Measurements from ENCODE around the gene FAM156A.
"Not testable (repeated sequence)": the region's sequence is repeated elsewhere in the genome, so short reads cannot be mapped to it uniquely, and the experiment has no call there.

Gene FAM156A

DNA sequence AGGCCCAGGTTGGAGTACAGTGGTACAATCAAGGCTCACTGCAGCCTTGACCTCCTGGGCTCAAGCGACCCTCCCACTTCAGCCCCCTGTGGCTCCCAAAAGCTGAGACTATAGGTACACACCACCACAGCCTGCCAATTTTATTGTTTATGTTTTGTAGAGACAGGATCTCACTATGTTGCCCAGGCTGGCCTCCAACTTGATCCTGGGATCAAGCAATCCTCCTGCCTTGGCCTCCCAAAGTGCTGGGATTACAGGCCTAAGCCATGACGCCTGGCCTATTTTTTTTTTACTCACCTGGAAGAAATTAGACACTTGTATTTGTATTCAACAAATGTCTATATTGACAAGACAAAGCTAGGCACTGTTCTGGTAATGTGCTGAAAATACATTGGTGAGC is 25.1 kb downstream of the FAM156A start:
- H3K4me3 ChIP-seq (ENCODE audit: low read depth, low read length), result no peak overlapping the region
- ChIA-PET CTCF (no interaction called here), POLR2A (no interaction called here)
- no peak for DNase-seq (ENCODE audit: low read depth, low spot score)
- TF ChIP-seq CTCF (IDR thresholded peaks at IDR 0.05; ENCODE audit: insufficient read depth, low read length, missing control alignments), result no peak

DNA sequence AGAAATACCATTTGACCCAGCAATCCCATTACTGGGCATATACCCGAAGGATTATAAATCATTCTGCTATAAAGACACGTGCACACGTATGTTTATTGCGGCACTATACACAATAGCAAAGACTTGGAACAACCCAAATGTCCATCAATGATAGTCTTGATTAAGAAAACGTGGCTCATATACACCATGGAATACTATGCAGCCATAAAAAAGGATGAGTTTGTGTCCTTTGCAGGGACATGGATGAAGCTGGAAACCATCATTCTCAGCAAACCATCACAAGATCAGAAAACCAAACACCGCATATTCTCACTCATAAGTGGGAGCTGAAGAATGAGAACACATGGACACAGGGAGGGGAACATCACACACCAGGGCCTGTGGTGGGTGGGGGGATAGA is 28.1 kb downstream of the FAM156A start:
- DNase-seq (ENCODE audit: low read depth, low spot score); H3K4me3 ChIP-seq (ENCODE audit: low read depth, low read length); POLR2A ChIA-PET: not testable (repeated sequence)
- CTCF ChIA-PET, result interaction anchor here (0.6 kb wide), 1 partner anchor 136 kb away, joined by 3 read pairs; no protein-coding TSS in a partner anchor

DNA sequence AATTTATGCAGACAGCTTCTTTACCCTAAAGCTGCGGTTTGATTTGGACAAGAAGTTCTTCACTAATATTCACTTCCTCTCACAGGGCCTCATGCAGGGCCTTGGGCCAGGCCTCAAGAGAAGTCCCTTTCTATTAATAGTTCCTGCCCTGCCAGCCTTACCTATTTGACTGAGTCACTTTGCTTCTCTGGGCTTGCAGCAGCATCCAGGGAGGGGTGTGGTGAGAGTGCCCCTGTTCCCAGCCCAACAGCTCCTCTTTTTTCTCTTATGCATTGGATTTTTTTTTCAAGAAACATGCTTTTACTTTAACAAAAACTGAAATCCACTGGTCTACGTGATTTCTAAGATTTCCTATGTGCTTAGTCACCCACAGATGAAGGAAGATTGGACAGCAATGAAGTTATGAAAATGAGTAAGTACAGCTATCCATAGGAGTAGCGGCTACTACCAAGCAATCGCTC is 34.5 kb downstream of the FAM156A start:
- TF ChIP-seq CTCF (IDR thresholded peaks at IDR 0.05; ENCODE audit: insufficient read depth, low read length, missing control alignments), result no peak
- CTCF ChIA-PET, result interaction anchor here (1.2 to 1.6 kb wide), 3 partner anchors 66 to 118 kb away, joined by 3 to 7 read pairs (median 4); no protein-coding TSS in a partner anchor
- POLR2A ChIA-PET, result no interaction called here
- no peak for DNase-seq (ENCODE audit: low read depth, low spot score)
- no peak overlapping the region for H3K4me3 ChIP-seq (ENCODE audit: low read depth, low read length)

GRCh38 chrX:52914704-52915103 is 43.6 kb downstream of the FAM156A start:
- CTCF ChIA-PET; DNase-seq (ENCODE audit: low read depth, low spot score); H3K4me3 ChIP-seq (ENCODE audit: low read depth, low read length); POLR2A ChIA-PET: not testable (repeated sequence)

GRCh38 chrX:52913681-52914080 is 44.6 kb downstream of the FAM156A start:
- H3K4me3 ChIP-seq (ENCODE audit: low read depth, low read length); POLR2A ChIA-PET; CTCF ChIA-PET; DNase-seq (ENCODE audit: low read depth, low spot score): not testable (repeated sequence)

DNA sequence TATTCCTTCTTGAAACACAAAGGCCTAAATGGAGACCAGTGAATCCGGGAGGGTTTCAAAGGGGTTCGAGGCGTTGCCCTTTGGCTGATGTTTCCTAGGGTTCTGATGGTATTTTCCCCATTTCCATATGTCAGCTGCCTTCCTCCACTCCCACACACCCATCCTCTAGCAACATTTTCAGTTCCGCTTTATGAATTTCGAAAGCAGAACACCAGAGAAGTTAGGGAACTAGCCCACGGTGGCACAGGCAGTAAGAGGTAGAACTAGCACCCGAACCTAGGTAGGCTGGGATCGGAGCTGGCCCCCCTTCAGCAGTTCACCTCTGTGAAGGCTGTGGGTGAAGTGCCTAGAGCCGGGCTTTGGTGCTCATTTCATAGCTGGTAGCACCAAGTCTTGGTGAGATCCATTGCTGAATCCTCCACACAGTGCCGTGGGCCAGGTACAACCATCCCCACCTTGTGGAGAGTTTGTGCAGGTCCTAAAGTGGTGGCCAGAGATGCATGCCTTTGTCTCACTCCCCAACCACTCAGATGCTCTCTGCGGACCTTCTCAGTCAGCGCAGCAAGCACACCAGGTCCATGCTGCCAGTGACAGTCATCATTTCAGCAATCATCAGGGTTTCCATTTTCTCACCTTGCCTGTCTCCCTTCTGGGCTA is 48.9 kb downstream of the FAM156A start:
- CTCF ChIA-PET; DNase-seq (ENCODE audit: low read depth, low spot score); POLR2A ChIA-PET; H3K4me3 ChIP-seq (ENCODE audit: low read depth, low read length): not testable (repeated sequence)

DNA sequence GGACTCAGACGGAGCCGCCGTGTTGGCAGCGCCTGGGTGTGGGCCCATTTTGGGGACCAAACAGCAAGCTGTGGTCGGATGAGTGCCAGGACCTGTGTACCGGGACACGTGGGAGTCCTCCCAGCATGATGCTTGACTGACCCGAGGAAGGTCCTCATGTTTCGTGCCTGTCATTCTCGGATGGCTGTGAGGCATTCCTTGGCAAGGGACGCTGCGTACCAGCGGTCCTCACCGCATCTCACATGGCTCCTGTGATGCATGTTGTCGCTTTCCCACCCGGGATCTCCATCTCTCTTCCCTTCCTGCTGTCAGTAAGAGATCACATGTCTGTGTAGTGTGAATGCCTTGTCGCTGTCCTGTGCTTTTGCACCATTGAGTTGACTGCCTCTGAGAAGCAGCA is 50.4 kb downstream of the FAM156A start:
- DNase-seq (ENCODE audit: low read depth, low spot score); H3K4me3 ChIP-seq (ENCODE audit: low read depth, low read length); CTCF ChIA-PET; POLR2A ChIA-PET: not testable (repeated sequence)

GRCh38 chrX:52907137-52907536 is 51.2 kb downstream of the FAM156A start:
- H3K4me3 ChIP-seq (ENCODE audit: low read depth, low read length); CTCF ChIA-PET; POLR2A ChIA-PET; DNase-seq (ENCODE audit: low read depth, low spot score): not testable (repeated sequence)

DNA sequence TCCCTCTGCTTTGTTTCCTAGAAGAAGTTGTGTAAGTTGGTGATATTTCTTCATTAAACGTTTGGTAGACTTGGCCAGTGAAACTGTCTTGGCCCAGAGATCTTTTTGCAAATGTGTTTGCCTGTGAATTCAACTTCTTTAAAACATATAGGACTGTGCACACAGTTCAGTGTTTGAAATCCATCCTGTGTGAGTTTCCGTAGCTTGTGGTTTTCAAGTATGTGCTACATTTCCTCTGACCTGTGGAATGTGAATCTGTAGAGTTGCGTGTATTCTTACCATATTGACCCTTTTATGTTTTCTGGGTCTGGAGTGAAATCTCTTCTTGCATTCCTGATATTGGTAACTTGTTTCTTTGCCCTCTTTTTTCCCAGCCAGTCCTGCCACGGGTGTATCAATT is 52.2 kb downstream of the FAM156A start:
- H3K4me3 ChIP-seq (ENCODE audit: low read depth, low read length); DNase-seq (ENCODE audit: low read depth, low spot score); POLR2A ChIA-PET; CTCF ChIA-PET: not testable (repeated sequence)

GRCh38 chrX:52905531-52905930 is 52.8 kb downstream of the FAM156A start:
- CTCF ChIA-PET; H3K4me3 ChIP-seq (ENCODE audit: low read depth, low read length); POLR2A ChIA-PET; DNase-seq (ENCODE audit: low read depth, low spot score): not testable (repeated sequence)
